ENCODE measurements around the gene TMEM156. TPM values are rescaled to one million over a fixed set of nuclear protein-coding genes. Genes with fewer than 3 reads are reported as not detected.
A peak's percentile ranks its signal among the peaks of the same experiment; 100 is the strongest.
"Not testable (repeated sequence)": the region's sequence is repeated elsewhere in the genome, so short reads cannot be mapped to it uniquely, and the experiment has no call there.

TMEM156 gene
- total RNA-seq, 6 donors from 2014 or later, result 0.30 to 1.8 (median 1.0) TPM; not detected in 1

GRCh38 chr4:38993683-38994082 is 38.5 kb downstream of the TMEM156 start:
- Histone ChIP-seq H3K4me3 (no peak overlapping the region), H3K4me1 (no peaks in the 10 kb centered on the region), H3K27me3 (no peaks in the 10 kb centered on the region), H3K9me3 (no peaks in the 10 kb centered on the region), H3K27ac (no peak overlapping the region), H3K36me3 (no peaks in the 10 kb centered on the region)
- WGBS, 2 donors, result 94 to 97% methylated on average over 3 of the region's 3 CpGs
- TF ChIP-seq EP300 (IDR thresholded peaks at IDR 0.05) (no peak), CTCF (IDR thresholded peaks at IDR 0.05) (no peak), POLR2AphosphoS5 (IDR thresholded peaks at IDR 0.05) (no peak), POLR2A (IDR thresholded peaks at IDR 0.05) (no peak)
- ATAC-seq (ENCODE audit: low FRiP score in 2 of 2) (no peak), DNase-seq (no peak)

- no peaks in the 10 kb centered on the region for H3K27me3 ChIP-seq
- peaks cover 0 to 5% (median 2%) of the 10 kb centered on the region in 4 donors for H3K4me1 ChIP-seq
- H3K27ac ChIP-seq, result no peak overlapping the region
- 90 to 91% methylated on average over 5 of the region's 5 CpGs for WGBS, 2 donors
- no peak for TF ChIP-seq POLR2A (IDR thresholded peaks at IDR 0.05)
- TF ChIP-seq EP300 (IDR thresholded peaks at IDR 0.05), result no peak
- no peak for TF ChIP-seq CTCF (IDR thresholded peaks at IDR 0.05)
- TF ChIP-seq POLR2AphosphoS5 (IDR thresholded peaks at IDR 0.05), result no peak
- no peaks in the 10 kb centered on the region for H3K9me3 ChIP-seq
- no peaks in the 10 kb centered on the region for H3K36me3 ChIP-seq
- no peak overlapping the region for H3K4me3 ChIP-seq
- DNase-seq (no peak), ATAC-seq (ENCODE audit: low FRiP score in 2 of 2) (no peak)
Measured at GRCh38 chr4:38990241-38990640, 42.0 kb downstream of the TMEM156 start.

GRCh38 chr4:38989487-38989886 is 42.7 kb downstream of the TMEM156 start:
- no peak for TF ChIP-seq EP300 (IDR thresholded peaks at IDR 0.05)
- TF ChIP-seq CTCF (IDR thresholded peaks at IDR 0.05), result no peak
- TF ChIP-seq POLR2AphosphoS5 (IDR thresholded peaks at IDR 0.05), result no peak
- TF ChIP-seq POLR2A (IDR thresholded peaks at IDR 0.05), result no peak

GRCh38 chr4:38988353-38988752 is 43.9 kb downstream of the TMEM156 start:
- H3K4me1 ChIP-seq; H3K4me3 ChIP-seq; H3K36me3 ChIP-seq; H3K9me3 ChIP-seq; ATAC-seq (ENCODE audit: low FRiP score in 2 of 2); H3K27ac ChIP-seq; H3K27me3 ChIP-seq: not testable (repeated sequence)
- peak in 1 of 2 donors; percentile 28 for DNase-seq
- WGBS, 2 donors, result 59 to 93% methylated on average over 7 to 9 of the region's 9 CpGs

More at GRCh38 chr4:38989487-38989886, 42.7 kb downstream of the TMEM156 start:
- H3K9me3 ChIP-seq, result no peaks in the 10 kb centered on the region
- no peaks in the 10 kb centered on the region for H3K36me3 ChIP-seq
- no peak overlapping the region for H3K27ac ChIP-seq
- H3K4me1 ChIP-seq, result peaks cover 0 to 5% (median 2%) of the 10 kb centered on the region in 4 donors
- no peak overlapping the region for H3K4me3 ChIP-seq
- no peak for ATAC-seq (ENCODE audit: low FRiP score in 2 of 2)
- 94 to 97% methylated on average over 6 of the region's 6 CpGs for WGBS, 2 donors
- no peaks in the 10 kb centered on the region for H3K27me3 ChIP-seq
- no peak for DNase-seq

GRCh38 chr4:38987491-38987890 is 44.7 kb downstream of the TMEM156 start:
- no peak overlapping the region for H3K4me3 ChIP-seq
- H3K4me1 ChIP-seq, result peaks cover 0 to 5% (median 2%) of the 10 kb centered on the region in 4 donors
- no peak overlapping the region for H3K27ac ChIP-seq
- no peak for ATAC-seq (ENCODE audit: low FRiP score in 2 of 2)
- no peaks in the 10 kb centered on the region for H3K36me3 ChIP-seq
- DNase-seq, result no peak
- TF ChIP-seq POLR2AphosphoS5 (IDR thresholded peaks at IDR 0.05) (no peak), CTCF (IDR thresholded peaks at IDR 0.05) (no peak), POLR2A (IDR thresholded peaks at IDR 0.05) (no peak), EP300 (IDR thresholded peaks at IDR 0.05) (no peak)
- H3K9me3 ChIP-seq, result no peaks in the 10 kb centered on the region
- H3K27me3 ChIP-seq, result no peaks in the 10 kb centered on the region

Data from upper lobe of left lung (tissue), 6 donors.